Fibroblast of lung (primary cell): ENCODE results near the gene TSHR. TPM values are rescaled to one million over a fixed set of nuclear protein-coding genes. Genes with fewer than 3 reads are reported as not detected.

Experiments used
- DNase-seq, 2 donors: peaks; one replicate each; pipeline versions ENCODE4 v3.0.0 to v3.0.0-alpha.2; 2010; ENCODE audit warnings: low read depth in 2 of 2
- H2AFZ ChIP-seq: 2 replicates; pipeline ENCODE4 v1.5.1; 2012; ENCODE audit warnings: low read length, control low read depth, inconsistent platforms
- H3K27ac ChIP-seq: 2 replicates; pipeline ENCODE4 v1.5.1; 2011; ENCODE audit warnings: low read length, control low read depth; ENCODE audit not compliant: insufficient read depth
- H3K27me3 ChIP-seq: 2 replicates; pipeline ENCODE4 v1.5.1; 2011; ENCODE audit warnings: mild to moderate bottlenecking, low read length; ENCODE audit not compliant: control insufficient read depth, insufficient read depth
- H3K36me3 ChIP-seq: 2 replicates; pipeline ENCODE4 v1.5.1; 2011; ENCODE audit warnings: low read length; ENCODE audit not compliant: control insufficient read depth, insufficient read depth
- H3K4me1 ChIP-seq: 2 replicates; pipeline ENCODE4 v1.5.1; 2011; ENCODE audit warnings: low read length; ENCODE audit not compliant: control insufficient read depth, insufficient read depth; ENCODE audit errors: extremely low read depth
- H3K4me2 ChIP-seq: 2 replicates; pipeline ENCODE4 v1.5.1; 2011; ENCODE audit warnings: low read length, control low read depth; ENCODE audit not compliant: insufficient read depth; ENCODE audit errors: extremely low read depth
- H3K4me3 ChIP-seq, 4 experiments: fragments of 200-600 bp in 1 of 4; sonication (generic) in 1 of 4; replicated peaks in 1 of 4; 2 replicates each; pipeline ENCODE4 v1.5.1; 2011 to 2016; ENCODE audit warnings: low read length in 4 of 4, low read depth in 3 of 4, mild to moderate bottlenecking in 3 of 4, control low read depth in 2 of 4, inconsistent platforms in 1 of 4, mixed read lengths in 1 of 4; ENCODE audit not compliant: insufficient read depth in 1 of 4; ENCODE audit errors: control extremely low read depth in 1 of 4
- H3K79me2 ChIP-seq: 2 replicates; pipeline ENCODE4 v1.5.1; 2012; ENCODE audit warnings: mild to moderate bottlenecking, low read length, inconsistent platforms; ENCODE audit not compliant: control insufficient read depth, insufficient read depth
- H3K9ac ChIP-seq: 2 replicates; pipeline ENCODE4 v1.5.1; 2011; ENCODE audit warnings: mild to moderate bottlenecking, low read length, control low read depth; ENCODE audit not compliant: insufficient read depth
- H3K9me3 ChIP-seq: 2 replicates; pipeline ENCODE4 v1.5.1; 2012; ENCODE audit warnings: low read depth, low read length; ENCODE audit not compliant: control insufficient read depth, insufficient read depth
- H4K20me1 ChIP-seq: 2 replicates; pipeline ENCODE4 v1.5.1; 2011; ENCODE audit warnings: low read length; ENCODE audit not compliant: control insufficient read depth, insufficient read depth; ENCODE audit errors: extremely low read depth
- EZH2 ChIP-seq: IDR thresholded peaks from 2 replicates; pipeline ENCODE4 v1.5.1; 2012; ENCODE audit warnings: low read length, control low read depth, mild to moderate bottlenecking; ENCODE audit errors: missing control alignments
- polyA plus RNA-seq, 2 donors: library from polyadenylated mRNA; depleted of rRNA in 1 of 2; stranded (reverse) in 1 of 2; unstranded in 1 of 2; fragments of >200 nt; gene quantifications; 2 replicates each; pipeline ENCODE4 v1.2.1, GENCODE V29; 2011 to 2012; ENCODE audit warnings: missing spikeins in 1 of 2
- total RNA-seq: library from RNA; depleted of rRNA; stranded (reverse); fragments of >200 nt; gene quantifications from 2 replicates; pipeline ENCODE4 v1.2.1, GENCODE V29; 2014
- TF ChIP-seq, protein P1 (sequence below), 2 donors: IDR thresholded peaks in 1 of 2; conservative IDR thresholded peaks in 1 of 2; 1 replicate in 1 of 2; 2 replicates in 1 of 2; pipeline ENCODE4 v1.5.1; 2011 to 2012; ENCODE audit warnings: low read length in 2 of 2, control low read depth in 1 of 2, inconsistent platforms in 1 of 2, low read depth in 1 of 2, mild to moderate bottlenecking in 1 of 2

TSHR gene
- total and polyA plus RNA-seq, 2 donors (not counting 1 experiment from before 2014, with no cell fraction given) = not detected

DNA sequence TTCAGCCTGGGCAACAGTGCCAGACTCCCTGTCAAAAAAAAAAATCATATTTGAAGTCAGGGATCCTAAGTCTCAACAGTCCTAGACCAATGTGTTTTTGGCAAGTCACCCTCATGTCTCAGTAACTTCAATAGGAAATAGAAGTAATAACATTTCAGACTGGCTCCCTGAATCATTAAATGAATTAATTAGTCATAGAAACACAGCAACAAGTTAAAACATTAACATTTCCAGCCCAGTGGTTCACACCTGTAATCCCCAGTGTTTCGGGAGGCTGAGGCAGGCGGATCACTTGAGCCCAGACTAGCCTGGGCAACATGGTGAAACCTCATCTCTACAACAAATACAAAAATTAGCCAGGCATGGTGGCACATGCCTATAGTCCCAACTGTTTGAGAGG lies 140.1 kb downstream of the TSHR start:
- no peak for DNase-seq
- Histone ChIP-seq H3K4me3 (no peak overlapping the region), H4K20me1 (no peaks in the 10 kb centered on the region), H3K9ac (no peak overlapping the region), H3K27ac (no peak overlapping the region), H3K79me2 (no peaks in the 10 kb centered on the region), H2AFZ (no peak overlapping the region), H3K36me3 (no peaks in the 10 kb centered on the region), H3K4me2 (no peak overlapping the region), H3K4me1 (no peaks in the 10 kb centered on the region), H3K9me3 (no peaks in the 10 kb centered on the region), H3K27me3 (no peaks in the 10 kb centered on the region)
- TF ChIP-seq, protein P1, sequence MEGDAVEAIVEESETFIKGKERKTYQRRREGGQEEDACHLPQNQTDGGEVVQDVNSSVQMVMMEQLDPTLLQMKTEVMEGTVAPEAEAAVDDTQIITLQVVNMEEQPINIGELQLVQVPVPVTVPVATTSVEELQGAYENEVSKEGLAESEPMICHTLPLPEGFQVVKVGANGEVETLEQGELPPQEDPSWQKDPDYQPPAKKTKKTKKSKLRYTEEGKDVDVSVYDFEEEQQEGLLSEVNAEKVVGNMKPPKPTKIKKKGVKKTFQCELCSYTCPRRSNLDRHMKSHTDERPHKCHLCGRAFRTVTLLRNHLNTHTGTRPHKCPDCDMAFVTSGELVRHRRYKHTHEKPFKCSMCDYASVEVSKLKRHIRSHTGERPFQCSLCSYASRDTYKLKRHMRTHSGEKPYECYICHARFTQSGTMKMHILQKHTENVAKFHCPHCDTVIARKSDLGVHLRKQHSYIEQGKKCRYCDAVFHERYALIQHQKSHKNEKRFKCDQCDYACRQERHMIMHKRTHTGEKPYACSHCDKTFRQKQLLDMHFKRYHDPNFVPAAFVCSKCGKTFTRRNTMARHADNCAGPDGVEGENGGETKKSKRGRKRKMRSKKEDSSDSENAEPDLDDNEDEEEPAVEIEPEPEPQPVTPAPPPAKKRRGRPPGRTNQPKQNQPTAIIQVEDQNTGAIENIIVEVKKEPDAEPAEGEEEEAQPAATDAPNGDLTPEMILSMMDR (conservative IDR thresholded peaks at IDR 0.05 in 1 of 2, IDR thresholded peaks at IDR 0.05 in 1 of 2; ENCODE audit: low read depth in 1 of 2, low read length in 2 of 2) = no peak
- TF ChIP-seq EZH2 = no peak

DNA sequence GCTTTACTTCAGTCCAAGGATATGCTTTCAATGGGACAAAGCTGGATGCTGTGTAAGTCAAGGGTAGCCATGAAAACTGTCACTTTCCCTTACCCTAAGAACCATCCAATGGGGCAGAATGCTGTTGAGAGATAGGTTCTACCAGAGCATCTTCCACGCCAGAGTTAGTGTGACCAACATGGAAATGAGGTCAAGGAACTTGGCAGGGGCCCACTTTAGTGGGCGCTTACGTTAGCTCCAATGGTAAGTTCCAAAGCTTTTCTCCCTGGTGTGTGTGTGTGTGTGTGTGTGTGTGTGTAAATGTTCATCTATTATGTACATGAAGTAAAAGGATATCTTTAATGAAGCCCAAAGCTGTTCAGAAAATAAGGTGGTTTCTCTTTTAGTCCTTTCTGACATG lies 141.2 kb downstream of the TSHR start:
- H3K36me3 ChIP-seq = no peaks in the 10 kb centered on the region
- H3K4me3 ChIP-seq = no peak overlapping the region
- TF ChIP-seq, protein P1 (conservative IDR thresholded peaks at IDR 0.05 in 1 of 2, IDR thresholded peaks at IDR 0.05 in 1 of 2; ENCODE audit: low read depth in 1 of 2, low read length in 2 of 2) = no peak
- TF ChIP-seq EZH2 = no peak
- no peaks in the 10 kb centered on the region for H3K4me1 ChIP-seq
- no peaks in the 10 kb centered on the region for H3K9me3 ChIP-seq
- DNase-seq = no peak
- no peak overlapping the region for H3K27ac ChIP-seq
- no peak overlapping the region for H3K4me2 ChIP-seq
- H2AFZ ChIP-seq = no peak overlapping the region
- H3K9ac ChIP-seq = no peak overlapping the region
- H3K27me3 ChIP-seq = no peaks in the 10 kb centered on the region
- H3K79me2 ChIP-seq = no peaks in the 10 kb centered on the region
- no peaks in the 10 kb centered on the region for H4K20me1 ChIP-seq

DNA sequence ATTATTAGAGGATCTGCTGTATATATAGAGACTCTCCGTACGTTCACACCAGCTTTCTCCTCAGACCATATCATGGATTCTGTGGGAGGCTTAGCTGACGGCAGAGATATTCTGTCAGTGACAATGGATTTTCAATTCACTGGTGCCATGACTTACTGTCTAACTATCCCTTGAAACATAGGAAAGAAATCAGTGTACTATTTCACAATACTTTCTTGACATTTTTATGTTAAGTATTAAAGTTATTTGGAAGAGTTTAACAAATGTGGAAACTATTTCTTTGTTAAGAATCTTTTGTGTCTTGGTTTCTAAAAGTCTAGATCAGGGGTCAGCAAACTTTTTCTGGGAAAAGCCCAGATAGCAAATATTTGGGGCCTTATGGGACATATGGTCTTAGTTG lies 146.8 kb downstream of the TSHR start:
- H3K9me3 ChIP-seq = no peaks in the 10 kb centered on the region
- no peak overlapping the region for H2AFZ ChIP-seq
- H3K4me3 ChIP-seq = no peak overlapping the region
- no peak overlapping the region for H3K4me2 ChIP-seq
- no peaks in the 10 kb centered on the region for H3K36me3 ChIP-seq
- H3K27ac ChIP-seq = no peak overlapping the region
- no peaks in the 10 kb centered on the region for H3K4me1 ChIP-seq
- no peaks in the 10 kb centered on the region for H4K20me1 ChIP-seq
- H3K79me2 ChIP-seq = no peaks in the 10 kb centered on the region
- no peaks in the 10 kb centered on the region for H3K27me3 ChIP-seq
- no peak overlapping the region for H3K9ac ChIP-seq
- DNase-seq = no peak
- TF ChIP-seq, protein P1 (conservative IDR thresholded peaks at IDR 0.05 in 1 of 2, IDR thresholded peaks at IDR 0.05 in 1 of 2; ENCODE audit: low read depth in 1 of 2, low read length in 2 of 2) = no peak
- no peak for TF ChIP-seq EZH2
